ENCODE data around the gene SASH3.

The SASH3 gene

DNA sequence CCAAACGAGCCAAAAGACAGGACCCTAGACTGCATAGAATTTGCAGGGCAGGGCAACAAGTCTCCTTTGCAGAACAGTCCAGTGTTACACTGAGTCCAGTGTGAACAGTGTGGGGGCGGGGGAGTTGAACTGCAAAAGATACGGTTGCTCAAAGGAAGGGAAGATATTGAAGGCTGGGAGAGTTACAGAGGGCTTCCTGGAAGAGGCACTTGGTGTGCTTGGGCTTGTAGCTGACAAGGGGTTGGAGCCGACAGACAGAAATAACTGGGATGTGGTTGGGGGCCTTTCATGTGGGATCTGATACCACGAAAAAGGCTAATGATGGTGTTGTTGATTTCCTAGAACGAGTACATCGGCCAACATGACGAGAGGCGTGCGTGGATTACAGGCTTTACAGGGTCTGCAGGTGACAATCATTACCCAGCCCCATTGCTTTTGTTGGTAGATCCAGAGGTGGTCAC is 34.9 kb upstream of the SASH3 start:
- H3K9me3 ChIP-seq (replicated peaks; ENCODE audit: low read length): no peaks in the 10 kb centered on the region
- peaks cover 19% of the 10 kb centered on the region for H3K27me3 ChIP-seq (ENCODE audit: control insufficient read depth, insufficient read depth, low read length)
- no peak overlapping the region for H3K4me2 ChIP-seq (ENCODE audit: low read length)
- no peak overlapping the region for H3K9ac ChIP-seq (ENCODE audit: low read depth, low read length)
- H3K4me1 ChIP-seq (ENCODE audit: control insufficient read depth, insufficient read depth, low read length): no peaks in the 10 kb centered on the region
- no peak overlapping the region for H3K4me3 ChIP-seq (ENCODE audit: low read length)
- H3K36me3 ChIP-seq (ENCODE audit: insufficient read depth, low read length): no peaks in the 10 kb centered on the region

GRCh38 chrX:129746557-129747470 is 32.9 kb upstream of the SASH3 start:
- Histone ChIP-seq H3K4me1 (ENCODE audit: control insufficient read depth, insufficient read depth, low read length) (no peaks in the 10 kb centered on the region), H3K27me3 (ENCODE audit: control insufficient read depth, insufficient read depth, low read length) (peaks cover 19% of the 10 kb centered on the region), H3K36me3 (ENCODE audit: insufficient read depth, low read length) (no peaks in the 10 kb centered on the region), H3K9ac (ENCODE audit: low read depth, low read length) (no peak overlapping the region), H3K9me3 (replicated peaks; ENCODE audit: low read length) (no peaks in the 10 kb centered on the region), H3K4me3 (ENCODE audit: low read length) (no peak overlapping the region), H3K4me2 (ENCODE audit: low read length) (no peak overlapping the region)

GRCh38 chrX:129747533-129747932 is 32.2 kb upstream of the SASH3 start:
- Histone ChIP-seq H3K36me3 (ENCODE audit: insufficient read depth, low read length) (no peaks in the 10 kb centered on the region), H3K4me2 (ENCODE audit: low read length) (no peak overlapping the region), H3K9ac (ENCODE audit: low read depth, low read length) (no peak overlapping the region), H3K9me3 (replicated peaks; ENCODE audit: low read length) (no peaks in the 10 kb centered on the region), H3K4me1 (ENCODE audit: control insufficient read depth, insufficient read depth, low read length) (no peaks in the 10 kb centered on the region), H3K4me3 (ENCODE audit: low read length) (no peak overlapping the region), H3K27me3 (ENCODE audit: control insufficient read depth, insufficient read depth, low read length) (peaks cover 19% of the 10 kb centered on the region)

DNA sequence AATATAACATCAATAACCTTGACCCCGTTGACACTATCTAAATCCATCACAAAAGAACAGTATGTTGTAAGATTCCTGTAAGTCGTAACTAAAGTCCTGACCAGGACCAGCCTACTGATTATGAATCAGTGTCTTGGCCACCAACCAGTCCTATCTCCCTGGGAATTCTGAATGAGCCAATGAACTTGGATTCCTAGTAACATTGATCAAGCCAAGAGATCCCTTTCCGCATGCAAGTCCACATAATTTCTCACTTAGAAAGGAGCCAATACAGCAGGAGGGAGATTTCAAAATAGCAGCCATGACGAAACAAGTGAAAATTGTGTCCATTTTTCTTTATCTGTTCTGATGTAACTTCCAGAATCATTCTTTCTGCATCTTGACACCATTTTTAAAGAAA is 31.4 kb upstream of the SASH3 start:
- H3K27me3 ChIP-seq (ENCODE audit: control insufficient read depth, insufficient read depth, low read length): peaks cover 19% of the 10 kb centered on the region
- no peaks in the 10 kb centered on the region for H3K36me3 ChIP-seq (ENCODE audit: insufficient read depth, low read length)
- H3K4me2 ChIP-seq (ENCODE audit: low read length): no peak overlapping the region
- no peak overlapping the region for H3K4me3 ChIP-seq (ENCODE audit: low read length)
- no peaks in the 10 kb centered on the region for H3K4me1 ChIP-seq (ENCODE audit: control insufficient read depth, insufficient read depth, low read length)
- no peak overlapping the region for H3K9ac ChIP-seq (ENCODE audit: low read depth, low read length)
- no peaks in the 10 kb centered on the region for H3K9me3 ChIP-seq (replicated peaks; ENCODE audit: low read length)

GRCh38 chrX:129749069-129749468 is 30.7 kb upstream of the SASH3 start:
- Histone ChIP-seq H3K4me1 (ENCODE audit: control insufficient read depth, insufficient read depth, low read length) (no peaks in the 10 kb centered on the region), H3K4me3 (ENCODE audit: low read length) (no peak overlapping the region), H3K27me3 (ENCODE audit: control insufficient read depth, insufficient read depth, low read length) (peaks cover 19% of the 10 kb centered on the region), H3K9ac (ENCODE audit: low read depth, low read length) (no peak overlapping the region), H3K9me3 (replicated peaks; ENCODE audit: low read length) (no peaks in the 10 kb centered on the region), H3K36me3 (ENCODE audit: insufficient read depth, low read length) (no peaks in the 10 kb centered on the region), H3K4me2 (ENCODE audit: low read length) (no peak overlapping the region)

DNA sequence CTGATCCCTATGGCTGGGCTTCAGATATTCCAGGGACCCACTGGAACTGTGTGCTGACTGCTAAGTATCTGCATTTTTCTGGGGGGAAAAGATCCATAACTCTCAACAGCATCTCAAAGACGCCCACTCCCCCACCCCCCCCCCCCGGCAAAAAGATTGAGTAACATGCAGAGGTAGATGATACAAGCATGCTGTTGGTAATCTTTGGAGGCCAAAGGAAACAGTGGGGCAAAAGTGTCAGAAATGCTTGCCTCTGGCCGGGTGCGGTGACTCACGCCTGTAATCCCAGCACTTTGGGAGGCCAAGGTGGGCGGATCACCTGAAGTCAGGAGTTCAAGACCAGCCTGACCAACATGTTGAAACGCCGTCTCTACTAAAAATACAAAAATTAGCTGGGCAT is 28.8 kb upstream of the SASH3 start:
- Histone ChIP-seq H3K4me1 (ENCODE audit: control insufficient read depth, insufficient read depth, low read length) (no peaks in the 10 kb centered on the region), H3K9me3 (replicated peaks; ENCODE audit: low read length) (no peaks in the 10 kb centered on the region), H3K4me2 (ENCODE audit: low read length) (no peak overlapping the region), H3K27me3 (ENCODE audit: control insufficient read depth, insufficient read depth, low read length) (peaks cover 12% of the 10 kb centered on the region), H3K9ac (ENCODE audit: low read depth, low read length) (no peak overlapping the region), H3K4me3 (ENCODE audit: low read length) (no peak overlapping the region), H3K36me3 (ENCODE audit: insufficient read depth, low read length) (no peaks in the 10 kb centered on the region)

DNA sequence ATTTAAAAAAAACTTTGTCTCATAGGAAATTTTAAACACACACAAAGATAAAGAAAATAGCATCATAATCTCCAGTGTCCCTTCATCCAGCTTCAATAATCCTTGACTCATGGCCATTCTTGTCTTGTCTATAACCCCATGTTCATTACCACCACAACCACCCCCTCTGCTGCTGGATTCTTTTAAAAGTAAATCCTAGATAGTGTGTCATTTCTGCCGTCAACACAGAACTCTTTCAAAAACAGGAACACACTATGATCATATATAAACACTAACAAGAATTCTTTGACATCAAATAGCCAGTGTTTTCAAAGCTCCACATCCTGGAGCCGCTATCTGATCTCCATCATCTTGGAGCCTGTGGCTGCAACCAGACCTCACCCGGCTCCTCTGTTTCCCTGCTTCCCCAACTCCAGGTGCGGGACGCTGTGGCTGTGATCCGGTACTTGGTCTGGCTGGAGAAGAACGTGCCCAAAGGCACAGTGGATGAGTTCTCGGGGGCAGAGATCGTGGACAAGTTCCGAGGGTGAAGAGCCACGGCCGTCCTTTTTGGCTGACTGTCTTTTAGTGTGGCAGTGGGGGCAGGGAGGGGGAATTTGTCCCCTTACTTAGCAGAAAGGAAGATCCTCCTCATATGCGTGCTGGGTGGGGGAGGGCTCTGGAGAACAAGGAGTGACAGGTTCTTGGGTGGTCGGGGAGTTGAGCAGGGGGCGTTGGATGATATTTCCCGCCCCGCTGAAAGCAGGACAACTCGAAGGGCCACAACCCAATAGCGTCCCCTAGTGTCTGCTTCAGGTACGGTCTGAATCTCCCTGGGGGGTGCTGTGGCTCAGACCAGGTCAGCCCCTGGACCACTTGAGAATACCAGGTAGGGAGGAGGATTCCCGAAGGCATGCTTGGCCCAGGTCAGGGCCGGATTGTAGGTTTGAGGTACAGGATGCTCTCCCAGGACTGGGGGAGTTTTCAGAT is 25.4 kb upstream of the SASH3 start:
- Histone ChIP-seq H3K4me3 (ENCODE audit: low read length) (no peak overlapping the region), H3K9me3 (replicated peaks; ENCODE audit: low read length) (no peaks in the 10 kb centered on the region), H3K27me3 (ENCODE audit: control insufficient read depth, insufficient read depth, low read length) (peaks cover 6% of the 10 kb centered on the region), H3K4me1 (ENCODE audit: control insufficient read depth, insufficient read depth, low read length) (no peaks in the 10 kb centered on the region), H3K9ac (ENCODE audit: low read depth, low read length) (no peak overlapping the region), H3K4me2 (ENCODE audit: low read length) (no peak overlapping the region), H3K36me3 (ENCODE audit: insufficient read depth, low read length) (no peaks in the 10 kb centered on the region)

DNA sequence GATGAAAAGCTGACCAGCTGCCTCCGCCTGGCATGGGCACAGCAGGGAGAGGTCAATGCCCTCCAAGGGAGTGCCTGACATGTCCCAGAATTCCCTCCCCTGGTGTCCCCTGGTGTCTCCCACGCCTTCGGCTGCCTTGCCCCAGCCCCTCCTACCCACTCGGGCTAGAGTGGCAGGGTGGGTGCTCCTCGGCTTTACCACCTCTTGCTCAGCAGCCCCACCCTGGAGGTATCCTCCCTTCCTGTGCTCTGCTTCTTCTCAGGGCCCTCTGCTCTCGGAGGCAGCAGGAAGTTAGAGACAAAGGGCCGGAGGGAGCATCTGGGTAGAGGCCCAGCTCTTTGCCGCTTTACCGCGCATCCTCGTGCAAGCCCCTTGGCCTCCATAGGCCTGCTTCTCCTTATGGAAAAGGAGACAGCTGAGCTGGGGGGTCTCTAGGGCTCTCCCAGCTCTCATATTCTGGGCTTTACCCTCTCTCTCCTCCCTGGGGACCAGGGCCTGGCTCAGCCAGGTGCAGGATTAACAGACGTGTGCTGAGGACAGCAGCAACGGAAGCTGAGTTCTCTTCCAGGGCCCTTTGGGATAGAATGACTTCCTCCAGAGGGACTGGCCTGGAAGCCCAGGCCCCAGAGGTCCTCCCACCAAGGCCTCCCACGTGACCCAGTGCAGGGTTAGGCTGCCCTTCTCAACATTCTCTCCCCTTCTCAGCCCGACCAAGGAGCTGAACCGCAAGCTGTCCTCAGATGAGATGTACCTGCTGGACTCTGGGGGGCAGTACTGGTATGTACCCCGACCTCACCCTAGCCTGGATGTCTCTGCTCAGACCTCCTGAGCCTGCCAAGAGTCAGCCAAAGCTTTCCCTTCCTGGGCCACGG is 23.7 kb upstream of the SASH3 start:
- Histone ChIP-seq H3K4me2 (ENCODE audit: low read length) (no peak overlapping the region), H3K4me3 (ENCODE audit: low read length) (no peak overlapping the region), H3K9me3 (replicated peaks; ENCODE audit: low read length) (no peaks in the 10 kb centered on the region), H3K9ac (ENCODE audit: low read depth, low read length) (no peak overlapping the region), H3K4me1 (ENCODE audit: control insufficient read depth, insufficient read depth, low read length) (no peaks in the 10 kb centered on the region), H3K27me3 (ENCODE audit: control insufficient read depth, insufficient read depth, low read length) (peaks cover 6% of the 10 kb centered on the region), H3K36me3 (ENCODE audit: insufficient read depth, low read length) (no peaks in the 10 kb centered on the region)

- no peaks in the 10 kb centered on the region for H3K4me1 ChIP-seq (ENCODE audit: control insufficient read depth, insufficient read depth, low read length)
Observed at GRCh38 chrX:129759576-129760061, 20.1 kb upstream of the SASH3 start.

GRCh38 chrX:129760155-129760554 is 19.6 kb upstream of the SASH3 start:
- no peak overlapping the region for H3K9ac ChIP-seq (ENCODE audit: low read depth, low read length)
- H3K4me1 ChIP-seq (ENCODE audit: control insufficient read depth, insufficient read depth, low read length): no peaks in the 10 kb centered on the region
- no peaks in the 10 kb centered on the region for H3K36me3 ChIP-seq (ENCODE audit: insufficient read depth, low read length)
- H3K9me3 ChIP-seq (replicated peaks; ENCODE audit: low read length): no peaks in the 10 kb centered on the region
- H3K4me3 ChIP-seq (ENCODE audit: low read length): no peak overlapping the region
- no peaks in the 10 kb centered on the region for H3K27me3 ChIP-seq (ENCODE audit: control insufficient read depth, insufficient read depth, low read length)
- no peak overlapping the region for H3K4me2 ChIP-seq (ENCODE audit: low read length)

More at GRCh38 chrX:129759576-129760061, 20.1 kb upstream of the SASH3 start:
- Histone ChIP-seq H3K4me2 (ENCODE audit: low read length) (no peak overlapping the region), H3K36me3 (ENCODE audit: insufficient read depth, low read length) (no peaks in the 10 kb centered on the region), H3K27me3 (ENCODE audit: control insufficient read depth, insufficient read depth, low read length) (peaks cover 3% of the 10 kb centered on the region), H3K9me3 (replicated peaks; ENCODE audit: low read length) (no peaks in the 10 kb centered on the region), H3K4me3 (ENCODE audit: low read length) (no peak overlapping the region), H3K9ac (ENCODE audit: low read depth, low read length) (no peak overlapping the region)
